ENCODE results near the gene PSIP1. TPM values are rescaled to one million over a fixed set of nuclear protein-coding genes. Genes with fewer than 3 reads are reported as not detected.

The PSIP1 gene
- total RNA-seq, 1 experiment from 2014 or later, result 302 TPM

DNA sequence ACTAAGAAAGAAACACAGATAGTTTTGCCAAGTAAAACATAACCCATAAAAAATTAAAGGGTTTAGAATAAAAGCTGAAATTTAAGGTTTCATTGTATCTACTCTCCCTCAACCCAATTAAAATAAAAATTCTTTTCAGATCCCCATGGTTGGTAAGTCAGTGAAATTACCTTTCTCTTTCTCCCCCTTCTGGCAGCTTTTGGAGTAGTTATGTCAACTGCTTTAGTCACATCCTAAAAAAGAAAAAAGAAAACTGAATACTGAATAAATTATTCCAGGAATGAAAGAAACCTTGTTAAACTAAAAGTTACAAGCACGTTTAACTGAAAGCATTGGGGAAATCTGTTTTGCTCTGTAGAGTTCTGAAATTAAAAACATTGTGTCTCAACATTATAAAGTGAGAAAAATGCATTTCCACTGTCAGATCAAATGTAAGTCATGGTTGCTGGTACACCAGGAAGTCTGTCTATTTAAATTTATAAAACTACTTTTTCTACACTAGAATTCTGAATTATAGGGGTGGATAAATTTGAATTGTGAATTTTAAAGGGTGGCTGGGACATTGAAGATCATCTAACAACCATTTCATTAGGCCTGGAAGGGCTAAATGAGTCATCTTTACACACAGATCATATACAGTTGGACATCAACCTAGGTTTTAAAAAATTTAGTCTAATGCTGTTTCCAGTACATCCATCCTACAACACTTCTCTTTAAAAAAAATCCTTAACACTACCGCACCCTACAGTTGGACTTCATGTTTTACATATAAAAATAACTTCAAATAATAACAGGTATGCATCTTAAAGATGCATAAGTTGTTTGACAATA, 24.7 kb downstream of the PSIP1 start:
- Mint-ChIP-seq H3K36me3 (peaks cover 70% of the 10 kb centered on the region), H3K9me3 (0 out of 2 replicates have a peak, but pooled peaks cover under 1% of the 10 kb centered on the region), H3K4me3 (no peak overlapping the region), H3K27ac (0 out of 2 replicates have a peak overlapping the region, but pooled peaks have one; percentile 5), H3K27me3 (ENCODE audit: low read depth) (no peaks in the 10 kb centered on the region), H3K4me1 (peaks cover 9% of the 10 kb centered on the region)
- CTCF ChIA-PET, result interaction anchor here (0.7 kb wide), 1 partner anchor 16 kb away, joined by 4 read pairs; no protein-coding TSS in a partner anchor
- ATAC-seq (no peak), DNase-seq (ENCODE audit: low spot score) (no peak)
- TF ChIP-seq ATF3 (CRISPR knock-in tag; conservative IDR thresholded peaks at IDR 0.05) (no peak), ELF4 (CRISPR knock-in tag; IDR thresholded peaks at IDR 0.05; ENCODE audit: low read depth) (no peak), ZNF425 (CRISPR knock-in tag; conservative IDR thresholded peaks at IDR 0.05) (no peak), SOX15 (CRISPR knock-in tag; IDR thresholded peaks at IDR 0.05) (no peak), MYBL2 (CRISPR knock-in tag; IDR thresholded peaks at IDR 0.05) (no peak), ERG (CRISPR knock-in tag; IDR thresholded peaks at IDR 0.05) (no peak), NR2C2 (CRISPR knock-in tag; IDR thresholded peaks at IDR 0.05) (no peak), TEAD1 (CRISPR knock-in tag; IDR thresholded peaks at IDR 0.05) (no peak), JAZF1 (CRISPR knock-in tag; IDR thresholded peaks at IDR 0.05) (no peak)
- TF ChIP-seq, protein P1, sequence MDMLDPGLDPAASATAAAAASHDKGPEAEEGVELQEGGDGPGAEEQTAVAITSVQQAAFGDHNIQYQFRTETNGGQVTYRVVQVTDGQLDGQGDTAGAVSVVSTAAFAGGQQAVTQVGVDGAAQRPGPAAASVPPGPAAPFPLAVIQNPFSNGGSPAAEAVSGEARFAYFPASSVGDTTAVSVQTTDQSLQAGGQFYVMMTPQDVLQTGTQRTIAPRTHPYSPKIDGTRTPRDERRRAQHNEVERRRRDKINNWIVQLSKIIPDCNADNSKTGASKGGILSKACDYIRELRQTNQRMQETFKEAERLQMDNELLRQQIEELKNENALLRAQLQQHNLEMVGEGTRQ (CRISPR knock-in tag; IDR thresholded peaks at IDR 0.05), result no peak
- POLR2A ChIA-PET, result no interaction called here

GRCh38 chr9:15484802-15485201, 26.0 kb downstream of the PSIP1 start:
- Mint-ChIP-seq H3K36me3 (peaks cover 70% of the 10 kb centered on the region), H3K27me3 (ENCODE audit: low read depth) (no peaks in the 10 kb centered on the region), H3K4me1 (peaks cover 9% of the 10 kb centered on the region), H3K9me3 (no peaks in the 10 kb centered on the region), H3K4me3 (no peak overlapping the region), H3K27ac (no peak overlapping the region)
- ChIA-PET CTCF (interaction anchor here (0.7 to 1.0 kb wide), 2 partner anchors 48 to 322 kb away, joined by 3 read pairs; no protein-coding TSS in a partner anchor), POLR2A (interaction anchor here (0.7 kb wide), 1 partner anchor 51 kb away, joined by 4 read pairs; no protein-coding TSS in a partner anchor)
- TF ChIP-seq SP1 (CRISPR knock-in tag; conservative IDR thresholded peaks at IDR 0.05) (no peak), ZNF138 (CRISPR knock-in tag; conservative IDR thresholded peaks at IDR 0.05) (no peak), JAZF1 (CRISPR knock-in tag; IDR thresholded peaks at IDR 0.05) (no peak), RORB (CRISPR knock-in tag; IDR thresholded peaks at IDR 0.05) (no peak), SMAD3 (CRISPR knock-in tag; IDR thresholded peaks at IDR 0.05; ENCODE audit: borderline replicate concordance) (no peak), ZNF423 (CRISPR knock-in tag; IDR thresholded peaks at IDR 0.05) (no peak), KAT7 (CRISPR knock-in tag; IDR thresholded peaks at IDR 0.05; ENCODE audit: borderline replicate concordance) (no peak), FOXK1 (CRISPR knock-in tag; IDR thresholded peaks at IDR 0.05) (no peak), PRRX2 (CRISPR knock-in tag; IDR thresholded peaks at IDR 0.05) (no peak), ESRRA (CRISPR knock-in tag; IDR thresholded peaks at IDR 0.05; ENCODE audit: borderline replicate concordance) (no peak), USF1 (CRISPR knock-in tag; IDR thresholded peaks at IDR 0.05) (no peak), TEAD4 (CRISPR knock-in tag; IDR thresholded peaks at IDR 0.05) (no peak)
- TF ChIP-seq, protein P2, sequence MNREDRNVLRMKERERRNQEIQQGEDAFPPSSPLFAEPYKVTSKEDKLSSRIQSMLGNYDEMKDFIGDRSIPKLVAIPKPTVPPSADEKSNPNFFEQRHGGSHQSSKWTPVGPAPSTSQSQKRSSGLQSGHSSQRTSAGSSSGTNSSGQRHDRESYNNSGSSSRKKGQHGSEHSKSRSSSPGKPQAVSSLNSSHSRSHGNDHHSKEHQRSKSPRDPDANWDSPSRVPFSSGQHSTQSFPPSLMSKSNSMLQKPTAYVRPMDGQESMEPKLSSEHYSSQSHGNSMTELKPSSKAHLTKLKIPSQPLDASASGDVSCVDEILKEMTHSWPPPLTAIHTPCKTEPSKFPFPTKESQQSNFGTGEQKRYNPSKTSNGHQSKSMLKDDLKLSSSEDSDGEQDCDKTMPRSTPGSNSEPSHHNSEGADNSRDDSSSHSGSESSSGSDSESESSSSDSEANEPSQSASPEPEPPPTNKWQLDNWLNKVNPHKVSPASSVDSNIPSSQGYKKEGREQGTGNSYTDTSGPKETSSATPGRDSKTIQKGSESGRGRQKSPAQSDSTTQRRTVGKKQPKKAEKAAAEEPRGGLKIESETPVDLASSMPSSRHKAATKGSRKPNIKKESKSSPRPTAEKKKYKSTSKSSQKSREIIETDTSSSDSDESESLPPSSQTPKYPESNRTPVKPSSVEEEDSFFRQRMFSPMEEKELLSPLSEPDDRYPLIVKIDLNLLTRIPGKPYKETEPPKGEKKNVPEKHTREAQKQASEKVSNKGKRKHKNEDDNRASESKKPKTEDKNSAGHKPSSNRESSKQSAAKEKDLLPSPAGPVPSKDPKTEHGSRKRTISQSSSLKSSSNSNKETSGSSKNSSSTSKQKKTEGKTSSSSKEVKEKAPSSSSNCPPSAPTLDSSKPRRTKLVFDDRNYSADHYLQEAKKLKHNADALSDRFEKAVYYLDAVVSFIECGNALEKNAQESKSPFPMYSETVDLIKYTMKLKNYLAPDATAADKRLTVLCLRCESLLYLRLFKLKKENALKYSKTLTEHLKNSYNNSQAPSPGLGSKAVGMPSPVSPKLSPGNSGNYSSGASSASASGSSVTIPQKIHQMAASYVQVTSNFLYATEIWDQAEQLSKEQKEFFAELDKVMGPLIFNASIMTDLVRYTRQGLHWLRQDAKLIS (CRISPR knock-in tag; IDR thresholded peaks at IDR 0.05; ENCODE audit: borderline replicate concordance), result no peak
- TF ChIP-seq, protein P3, sequence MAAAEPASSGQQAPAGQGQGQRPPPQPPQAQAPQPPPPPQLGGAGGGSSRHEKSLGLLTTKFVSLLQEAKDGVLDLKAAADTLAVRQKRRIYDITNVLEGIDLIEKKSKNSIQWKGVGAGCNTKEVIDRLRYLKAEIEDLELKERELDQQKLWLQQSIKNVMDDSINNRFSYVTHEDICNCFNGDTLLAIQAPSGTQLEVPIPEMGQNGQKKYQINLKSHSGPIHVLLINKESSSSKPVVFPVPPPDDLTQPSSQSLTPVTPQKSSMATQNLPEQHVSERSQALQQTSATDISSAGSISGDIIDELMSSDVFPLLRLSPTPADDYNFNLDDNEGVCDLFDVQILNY (CRISPR knock-in tag; IDR thresholded peaks at IDR 0.05), result no peak
- DNase-seq (ENCODE audit: low spot score) (no peak), ATAC-seq (no peak)

All from WTC11 (cell line).